Activated CD4-positive, alpha-beta T cell treated with anti-CD3 and anti-CD28 coated beads, Interleukin-2, amount 10 ng/mL, durations not matched to agents 7 days and 5 days (primary cell): ENCODE measurements around the gene PCDH9. TPM values are rescaled to one million over a fixed set of nuclear protein-coding genes. Genes with fewer than 3 reads are reported as not detected.

ENCODE experiments used
- CTCF ChIA-PET: fragments of 350-600 bp; sonication (Branson Sonifier 250); formaldehyde crosslinking; loops from one replicate; lab custom pipeline; 2021; ENCODE audit warnings: antibody characterized with exemption; lab: Charles Lee
- POLR2A ChIA-PET: fragments of 350-600 bp; sonication (Branson Sonifier 250); formaldehyde crosslinking; loops from one replicate; lab custom pipeline; 2021; ENCODE audit warnings: antibody characterized with exemption; lab: Charles Lee
- DNase-seq: peaks from one replicate; pipeline ENCODE4 v3.0.0-alpha.2; 2020
- H3K27ac Mint-ChIP-seq: one replicate; pipeline ENCODE4 v1.8.0; 2021; ENCODE audit warnings: mild to moderate bottlenecking, moderate library complexity, mixed read lengths
- H3K27me3 Mint-ChIP-seq: one replicate; pipeline ENCODE4 v1.8.0; 2021; ENCODE audit warnings: mixed read lengths
- H3K36me3 Mint-ChIP-seq: one replicate; pipeline ENCODE4 v1.8.0; 2021; ENCODE audit warnings: low read depth, mixed read lengths
- H3K4me1 Mint-ChIP-seq: one replicate; pipeline ENCODE4 v1.8.0; 2021; ENCODE audit warnings: mixed read lengths
- H3K4me3 Mint-ChIP-seq: one replicate; pipeline ENCODE4 v1.8.0; 2021; ENCODE audit warnings: mild to moderate bottlenecking, moderate library complexity, mixed read lengths
- H3K9me3 Mint-ChIP-seq: one replicate; pipeline ENCODE4 v1.8.0; 2021; ENCODE audit warnings: mixed read lengths
- total RNA-seq, 2 experiments: library from RNA; stranded (reverse); gene quantifications; one replicate each; pipeline ENCODE4 v1.2.3, GENCODE V29; 2021

PCDH9 gene
- total RNA-seq, 2 experiments from 2014 or later: 0.25 to 0.30 TPM

- Mint-ChIP-seq H3K9me3 (peaks cover 2% of the 10 kb centered on the region), H3K27me3 (no peaks in the 10 kb centered on the region), H3K4me1 (no peaks in the 10 kb centered on the region), H3K36me3 (no peaks in the 10 kb centered on the region), H3K4me3 (no peak overlapping the region), H3K27ac (no peak overlapping the region)
- POLR2A ChIA-PET: no interaction called here
- CTCF ChIA-PET: no interaction called here
- DNase-seq: no peak
Observed at GRCh38 chr13:66560189-66560588, 669.9 kb downstream of the PCDH9 start.

GRCh38 chr13:66559093-66559492, 671.0 kb downstream of the PCDH9 start:
- POLR2A ChIA-PET: no interaction called here

GRCh38 chr13:66558506-66558905, 671.6 kb downstream of the PCDH9 start:
- no peak for DNase-seq
- Mint-ChIP-seq H3K4me1 (no peaks in the 10 kb centered on the region), H3K27ac (no peak overlapping the region), H3K9me3 (peaks cover 2% of the 10 kb centered on the region), H3K4me3 (no peak overlapping the region), H3K36me3 (no peaks in the 10 kb centered on the region), H3K27me3 (no peaks in the 10 kb centered on the region)
- CTCF ChIA-PET: no interaction called here
- POLR2A ChIA-PET: no interaction called here

More at GRCh38 chr13:66559093-66559492, 671.0 kb downstream of the PCDH9 start:
- no peak overlapping the region for H3K27ac Mint-ChIP-seq
- H3K27me3 Mint-ChIP-seq: no peaks in the 10 kb centered on the region
- CTCF ChIA-PET: no interaction called here
- H3K9me3 Mint-ChIP-seq: peaks cover 2% of the 10 kb centered on the region
- H3K36me3 Mint-ChIP-seq: no peaks in the 10 kb centered on the region
- H3K4me1 Mint-ChIP-seq: no peaks in the 10 kb centered on the region
- no peak for DNase-seq
- H3K4me3 Mint-ChIP-seq: no peak overlapping the region

- Mint-ChIP-seq H3K4me1 (no peaks in the 10 kb centered on the region), H3K27me3 (no peaks in the 10 kb centered on the region), H3K9me3 (no peaks in the 10 kb centered on the region), H3K4me3 (no peak overlapping the region), H3K27ac (no peak overlapping the region), H3K36me3 (no peaks in the 10 kb centered on the region)
- DNase-seq: no peak
- POLR2A ChIA-PET: no interaction called here
- CTCF ChIA-PET: no interaction called here
Observed at GRCh38 chr13:66557357-66557756, 672.8 kb downstream of the PCDH9 start.

- no peak overlapping the region for H3K4me3 Mint-ChIP-seq
- H3K36me3 Mint-ChIP-seq: no peaks in the 10 kb centered on the region
- DNase-seq: no peak
- POLR2A ChIA-PET: no interaction called here
- no peaks in the 10 kb centered on the region for H3K27me3 Mint-ChIP-seq
- H3K4me1 Mint-ChIP-seq: no peaks in the 10 kb centered on the region
- H3K27ac Mint-ChIP-seq: no peak overlapping the region
- H3K9me3 Mint-ChIP-seq: no peaks in the 10 kb centered on the region
- CTCF ChIA-PET: no interaction called here
Observed at GRCh38 chr13:66556306-66556705, 673.8 kb downstream of the PCDH9 start.

- H3K4me1 Mint-ChIP-seq: no peaks in the 10 kb centered on the region
- ChIA-PET CTCF (no interaction called here), POLR2A (no interaction called here)
- H3K9me3 Mint-ChIP-seq: no peaks in the 10 kb centered on the region
- DNase-seq: no peak
- no peaks in the 10 kb centered on the region for H3K36me3 Mint-ChIP-seq
- no peak overlapping the region for H3K27ac Mint-ChIP-seq
- H3K4me3 Mint-ChIP-seq: no peak overlapping the region
- H3K27me3 Mint-ChIP-seq: no peaks in the 10 kb centered on the region
Observed at GRCh38 chr13:66553391-66553790, 676.7 kb downstream of the PCDH9 start.

GRCh38 chr13:66551128-66551527, 679.0 kb downstream of the PCDH9 start:
- Mint-ChIP-seq H3K27me3 (no peaks in the 10 kb centered on the region), H3K4me1 (no peaks in the 10 kb centered on the region), H3K36me3 (no peaks in the 10 kb centered on the region), H3K9me3 (no peaks in the 10 kb centered on the region), H3K27ac (no peak overlapping the region), H3K4me3 (no peak overlapping the region)
- POLR2A ChIA-PET: no interaction called here
- CTCF ChIA-PET: no interaction called here
- no peak for DNase-seq

- CTCF ChIA-PET: no interaction called here
- no peaks in the 10 kb centered on the region for H3K9me3 Mint-ChIP-seq
- H3K36me3 Mint-ChIP-seq: no peaks in the 10 kb centered on the region
- no peak overlapping the region for H3K4me3 Mint-ChIP-seq
- no peak overlapping the region for H3K27ac Mint-ChIP-seq
- no peaks in the 10 kb centered on the region for H3K27me3 Mint-ChIP-seq
- POLR2A ChIA-PET: no interaction called here
- DNase-seq: no peak
- H3K4me1 Mint-ChIP-seq: no peaks in the 10 kb centered on the region
Observed at GRCh38 chr13:66547685-66548084, 682.5 kb downstream of the PCDH9 start.

- POLR2A ChIA-PET: no interaction called here
- CTCF ChIA-PET: no interaction called here
- no peak overlapping the region for H3K27ac Mint-ChIP-seq
- no peak for DNase-seq
- H3K9me3 Mint-ChIP-seq: no peaks in the 10 kb centered on the region
- H3K27me3 Mint-ChIP-seq: no peaks in the 10 kb centered on the region
- H3K4me3 Mint-ChIP-seq: no peak overlapping the region
- H3K36me3 Mint-ChIP-seq: no peaks in the 10 kb centered on the region
- H3K4me1 Mint-ChIP-seq: no peaks in the 10 kb centered on the region
Observed at GRCh38 chr13:66546534-66547379, 683.4 kb downstream of the PCDH9 start.

GRCh38 chr13:66543780-66544179, 686.4 kb downstream of the PCDH9 start:
- no peaks in the 10 kb centered on the region for H3K9me3 Mint-ChIP-seq
- no peaks in the 10 kb centered on the region for H3K36me3 Mint-ChIP-seq
- no peak for DNase-seq
- POLR2A ChIA-PET: no interaction called here
- H3K27me3 Mint-ChIP-seq: no peaks in the 10 kb centered on the region
- CTCF ChIA-PET: interaction anchor here (0.5 kb wide), 1 partner anchor 891 kb away, joined by 4 read pairs; no protein-coding TSS in a partner anchor
- no peak overlapping the region for H3K4me3 Mint-ChIP-seq
- H3K4me1 Mint-ChIP-seq: no peaks in the 10 kb centered on the region
- no peak overlapping the region for H3K27ac Mint-ChIP-seq

- no peak overlapping the region for H3K27ac Mint-ChIP-seq
- H3K9me3 Mint-ChIP-seq: no peaks in the 10 kb centered on the region
- no peaks in the 10 kb centered on the region for H3K36me3 Mint-ChIP-seq
- DNase-seq: no peak
- ChIA-PET CTCF (no interaction called here), POLR2A (no interaction called here)
- H3K4me3 Mint-ChIP-seq: no peak overlapping the region
- no peaks in the 10 kb centered on the region for H3K27me3 Mint-ChIP-seq
- no peaks in the 10 kb centered on the region for H3K4me1 Mint-ChIP-seq
Observed at GRCh38 chr13:66537417-66537816, 692.7 kb downstream of the PCDH9 start.

GRCh38 chr13:66536746-66537145, 693.4 kb downstream of the PCDH9 start:
- no peak for DNase-seq
- H3K27me3 Mint-ChIP-seq: no peaks in the 10 kb centered on the region
- no peaks in the 10 kb centered on the region for H3K9me3 Mint-ChIP-seq
- no peak overlapping the region for H3K27ac Mint-ChIP-seq
- ChIA-PET CTCF (no interaction called here), POLR2A (no interaction called here)
- no peaks in the 10 kb centered on the region for H3K36me3 Mint-ChIP-seq
- H3K4me3 Mint-ChIP-seq: no peak overlapping the region
- H3K4me1 Mint-ChIP-seq: no peaks in the 10 kb centered on the region

- H3K36me3 Mint-ChIP-seq: no peaks in the 10 kb centered on the region
- ChIA-PET CTCF (no interaction called here), POLR2A (no interaction called here)
- no peak overlapping the region for H3K4me3 Mint-ChIP-seq
- H3K9me3 Mint-ChIP-seq: no peaks in the 10 kb centered on the region
- no peak overlapping the region for H3K27ac Mint-ChIP-seq
- H3K4me1 Mint-ChIP-seq: no peaks in the 10 kb centered on the region
- no peak for DNase-seq
- no peaks in the 10 kb centered on the region for H3K27me3 Mint-ChIP-seq
Observed at GRCh38 chr13:66534561-66534960, 695.6 kb downstream of the PCDH9 start.

- no peak overlapping the region for H3K4me3 Mint-ChIP-seq
- DNase-seq: no peak
- no peaks in the 10 kb centered on the region for H3K4me1 Mint-ChIP-seq
- H3K36me3 Mint-ChIP-seq: no peaks in the 10 kb centered on the region
- CTCF ChIA-PET: no interaction called here
- H3K27me3 Mint-ChIP-seq: no peaks in the 10 kb centered on the region
- no peaks in the 10 kb centered on the region for H3K9me3 Mint-ChIP-seq
- POLR2A ChIA-PET: no interaction called here
- no peak overlapping the region for H3K27ac Mint-ChIP-seq
Observed at GRCh38 chr13:66532845-66533244, 697.3 kb downstream of the PCDH9 start.
